Erythroblast (primary cell): ENCODE data around the gene DTNB.

Experiments
- GATA1 ChIP-seq: IDR thresholded peaks from 2 replicates; pipeline ENCODE4 v1.6.1; 2011; ENCODE audit warnings: low read depth, mild to moderate bottlenecking, control low read depth, low read length, moderate library complexity
- POLR2A ChIP-seq: IDR thresholded peaks from 2 replicates; pipeline ENCODE4 v1.6.1; 2011; ENCODE audit warnings: mild to moderate bottlenecking, low read length

DNA sequence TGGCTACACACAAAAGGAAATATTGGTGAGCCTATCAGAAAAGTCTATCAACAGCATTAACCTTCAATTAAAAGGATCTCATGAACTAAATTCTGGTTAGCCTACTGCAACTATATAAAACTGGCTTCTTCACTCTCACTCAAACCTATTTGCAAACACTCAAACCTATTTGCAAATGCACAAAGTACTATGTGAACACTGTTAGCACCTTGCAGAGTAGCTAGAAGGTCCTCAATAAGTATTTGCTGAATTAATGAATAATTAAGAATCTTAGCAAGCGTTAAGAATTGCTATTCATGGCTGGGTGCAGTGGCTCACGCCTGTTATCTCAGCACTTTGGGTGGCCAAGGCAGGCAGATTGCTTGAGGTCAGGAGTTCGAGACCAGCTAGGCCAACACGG is 150.3 kb downstream of the DTNB start:
- TF ChIP-seq POLR2A = no peak
- no peak for TF ChIP-seq GATA1
